Gastroesophageal sphincter (tissue), 3 donors: Measurements from ENCODE around the gene PNLIP.

Experiments used
- POLR2A ChIP-seq, 2 donors: fragments of 450-650 bp; IDR thresholded peaks; one replicate each; pipeline ENCODE4 v1.6.1; 2017; ENCODE audit warnings: antibody characterized with exemption in 2 of 2, mild to moderate bottlenecking in 2 of 2, moderate library complexity in 1 of 2
- TF ChIP-seq, protein P1 (sequence below), 4 experiments: fragments of 200-600 bp in 2 of 4; fragments of 450-650 bp in 2 of 4; sonication (generic) in 1 of 4; IDR thresholded peaks; one replicate each; pipeline ENCODE4 v1.5.1; 2017 to 2019; ENCODE audit warnings: antibody characterized with exemption in 4 of 4, mild to moderate bottlenecking in 2 of 4, moderate library complexity in 2 of 4

DNA sequence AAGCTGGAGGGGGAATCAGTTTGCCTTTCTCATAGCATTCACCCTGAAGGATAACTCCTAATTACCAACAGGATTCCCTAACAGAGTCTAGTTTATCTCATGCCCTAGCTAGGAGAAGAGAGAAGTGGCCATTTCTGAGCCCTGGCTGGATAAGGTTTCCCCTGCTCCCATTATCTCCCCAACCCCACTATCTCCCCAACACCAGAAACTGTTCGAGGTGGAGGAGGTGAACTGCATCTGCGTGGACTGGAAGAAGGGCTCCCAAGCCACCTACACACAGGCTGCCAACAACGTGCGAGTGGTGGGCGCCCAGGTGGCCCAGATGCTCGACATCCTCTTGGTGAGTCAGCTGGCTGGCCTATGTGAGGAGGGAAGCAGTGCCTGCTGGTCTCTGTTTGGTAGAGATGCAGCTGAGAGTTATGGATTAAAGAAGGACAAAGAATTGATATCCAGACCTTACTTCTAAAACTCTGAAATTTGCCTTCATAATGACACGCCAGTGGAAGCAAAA lies 48.8 kb downstream of the PNLIP start:
- TF ChIP-seq, protein P1, sequence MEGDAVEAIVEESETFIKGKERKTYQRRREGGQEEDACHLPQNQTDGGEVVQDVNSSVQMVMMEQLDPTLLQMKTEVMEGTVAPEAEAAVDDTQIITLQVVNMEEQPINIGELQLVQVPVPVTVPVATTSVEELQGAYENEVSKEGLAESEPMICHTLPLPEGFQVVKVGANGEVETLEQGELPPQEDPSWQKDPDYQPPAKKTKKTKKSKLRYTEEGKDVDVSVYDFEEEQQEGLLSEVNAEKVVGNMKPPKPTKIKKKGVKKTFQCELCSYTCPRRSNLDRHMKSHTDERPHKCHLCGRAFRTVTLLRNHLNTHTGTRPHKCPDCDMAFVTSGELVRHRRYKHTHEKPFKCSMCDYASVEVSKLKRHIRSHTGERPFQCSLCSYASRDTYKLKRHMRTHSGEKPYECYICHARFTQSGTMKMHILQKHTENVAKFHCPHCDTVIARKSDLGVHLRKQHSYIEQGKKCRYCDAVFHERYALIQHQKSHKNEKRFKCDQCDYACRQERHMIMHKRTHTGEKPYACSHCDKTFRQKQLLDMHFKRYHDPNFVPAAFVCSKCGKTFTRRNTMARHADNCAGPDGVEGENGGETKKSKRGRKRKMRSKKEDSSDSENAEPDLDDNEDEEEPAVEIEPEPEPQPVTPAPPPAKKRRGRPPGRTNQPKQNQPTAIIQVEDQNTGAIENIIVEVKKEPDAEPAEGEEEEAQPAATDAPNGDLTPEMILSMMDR (IDR thresholded peaks at IDR 0.05) = no peak
- no peak for TF ChIP-seq POLR2A (IDR thresholded peaks at IDR 0.05)
